NK-92 (cell line): Measurements from ENCODE around the gene UBQLN3.

Source experiments
- DNase-seq: peaks from one replicate; lab custom pipeline; 2025; ENCODE audit not compliant: unreplicated experiment; lab: John Stamatoyannopoulos, UW

UBQLN3 gene

GRCh38 chr11:5507177-5507932 is 2.4 kb downstream of the UBQLN3 start:
- no peak for DNase-seq

- DNase-seq, result no peak
These were observed 4.3 kb downstream of the UBQLN3 start for GRCh38 chr11:5505363-5506048.

GRCh38 chr11:5504403-5504921 is 5.3 kb downstream of the UBQLN3 start:
- DNase-seq, result no peak

- no peak for DNase-seq
These were observed 9.4 kb downstream of the UBQLN3 start for GRCh38 chr11:5500393-5500801.

GRCh38 chr11:5499671-5500070 is 10.1 kb downstream of the UBQLN3 start:
- DNase-seq, result no peak

GRCh38 chr11:5489576-5490357 is 20.0 kb downstream of the UBQLN3 start:
- no peak for DNase-seq

GRCh38 chr11:5488798-5489399 is 20.9 kb downstream of the UBQLN3 start:
- no peak for DNase-seq

GRCh38 chr11:5488385-5488784 is 21.4 kb downstream of the UBQLN3 start, which contains the start of gene OR52D1:
TSS of gene OR52D1 (plus strand) at chr11:5488685. CDS start at chr11:5488707, 22 bp downstream.
- no peak for DNase-seq

GRCh38 chr11:5486421-5486820 is 23.3 kb downstream of the UBQLN3 start:
- DNase-seq, result no peak

- DNase-seq, result no peak
These were observed 23.8 kb downstream of the UBQLN3 start for GRCh38 chr11:5486003-5486402.

GRCh38 chr11:5476186-5476819 is 33.5 kb downstream of the UBQLN3 start:
- DNase-seq, result no peak

- no peak for DNase-seq
These were observed 35.8 kb downstream of the UBQLN3 start for GRCh38 chr11:5473921-5474320.

- no peak for DNase-seq
These were observed 42.2 kb downstream of the UBQLN3 start for GRCh38 chr11:5467527-5467926.

- no peak for DNase-seq
These were observed 48.7 kb downstream of the UBQLN3 start for GRCh38 chr11:5460983-5461621.
